Testis (tissue), 3 donors: ENCODE measurements around the gene SLC16A10. TPM values are rescaled to one million over a fixed set of nuclear protein-coding genes. Genes with fewer than 3 reads are reported as not detected.

Experiments used
- DNase-seq: peaks from one replicate; pipeline ENCODE4 v3.0.0-alpha.2; 2019
- H3K27ac ChIP-seq, 2 donors: fragments of 200-600 bp; sonication (generic); one replicate each; pipeline ENCODE4 v1.5.1; 2019
- H3K27me3 ChIP-seq: fragments of 200-600 bp; sonication (generic); one replicate; pipeline ENCODE4 v1.5.1; 2019
- H3K36me3 ChIP-seq: fragments of 200-600 bp; sonication (generic); one replicate; pipeline ENCODE4 v1.5.1; 2017; ENCODE audit warnings: low read depth; ENCODE audit errors: missing control alignments
- H3K4me1 ChIP-seq: fragments of 200-600 bp; sonication (generic); one replicate; pipeline ENCODE4 v1.5.1; 2019
- H3K4me3 ChIP-seq, 2 donors: fragments of 200-600 bp; sonication (generic); one replicate each; pipeline ENCODE4 v1.5.1; 2017 to 2019
- H3K9me3 ChIP-seq: fragments of 200-600 bp; sonication (generic); one replicate; pipeline ENCODE4 v1.5.1; 2017
- CTCF ChIP-seq, 3 experiments: fragments of 450-650 bp in 2 of 3; fragments of 200-600 bp in 1 of 3; sonication (generic) in 1 of 3; IDR thresholded peaks; one replicate each; pipeline ENCODE4 v1.5.1; 2016 to 2019; ENCODE audit warnings: antibody characterized with exemption in 3 of 3, mild to moderate bottlenecking in 2 of 3, moderate library complexity in 1 of 3
- POLR2A ChIP-seq: fragments of 450-650 bp; IDR thresholded peaks from one replicate; pipeline ENCODE4 v1.6.1; 2017; ENCODE audit warnings: antibody characterized with exemption, mild to moderate bottlenecking, moderate library complexity
- WGBS, 2 donors: methylation state at CpG; one replicate each; pipeline ENCODE4 v1.1.5; 2018; 5-methylcytosine and 5-hydroxymethylcytosine counted together
- intact Hi-C: fragments of 100-400 bp; cut with DNase I; formaldehyde crosslinking; loops from one replicate; pipeline ENCODE4 v1.15.1; 2023; ENCODE audit warnings: low total_unique reads
- polyA plus RNA-seq: library from polyadenylated mRNA; stranded (reverse); fragments of 350-450 nt; fragmentation: Illumina TruSeq; extraction: RNeasy Lipid Tissue Mini Kit (QIAGEN cat#74804); gene quantifications from one replicate; pipeline ENCODE4 v1.2.3, GENCODE V29; 2014; ENCODE audit warnings: low read depth, low replicate concordance; ENCODE audit not compliant: insufficient read depth
- total RNA-seq, 2 donors: library from RNA; depleted of rRNA; stranded (reverse); fragments of >200 nt; gene quantifications; one replicate each; pipeline ENCODE4 v1.2.3, GENCODE V29; 2016

SLC16A10 gene
- total and polyA plus RNA-seq, 3 donors from 2014 or later: 9.0 to 16.9 (median 12.0) TPM

- no peaks in the 10 kb centered on the region for H3K27me3 ChIP-seq
- H3K9me3 ChIP-seq: no peaks in the 10 kb centered on the region
- H3K4me1 ChIP-seq: no peaks in the 10 kb centered on the region
- TF ChIP-seq POLR2A (no peak), CTCF (IDR thresholded peaks at IDR 0.05) (no peak)
- H3K27ac ChIP-seq: no peak overlapping the region
- 71 to 73% methylated on average over 8 of the region's 8 CpGs for WGBS, 2 donors
- no peak overlapping the region for H3K4me3 ChIP-seq
- intact Hi-C loops: no loop called here
- no peaks in the 10 kb centered on the region for H3K36me3 ChIP-seq
- DNase-seq: no peak
These were observed 19.0 kb upstream of the SLC16A10 start for GRCh38 chr6:111068109-111068865.

DNA sequence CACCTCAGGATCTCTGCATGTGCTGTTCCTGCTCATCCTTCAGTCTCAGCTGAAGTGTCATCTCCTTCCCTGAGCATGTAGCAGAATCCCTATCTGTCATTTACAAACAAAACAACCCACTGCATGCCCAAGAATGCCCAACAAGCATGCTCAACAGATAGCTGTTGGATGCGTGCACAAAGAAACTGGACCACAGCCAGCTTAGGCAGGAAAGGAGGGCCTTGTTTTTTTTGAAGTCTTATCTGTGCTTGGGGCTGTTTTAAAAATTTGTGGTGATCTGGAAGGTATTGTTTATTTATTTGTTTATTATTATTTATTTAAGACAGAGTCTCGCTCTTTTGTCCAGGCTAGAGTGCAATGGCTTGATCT is 18.5 kb upstream of the SLC16A10 start:
- intact Hi-C loops: no loop called here
- Histone ChIP-seq H3K4me3 (no peak overlapping the region), H3K4me1 (no peaks in the 10 kb centered on the region), H3K9me3 (no peaks in the 10 kb centered on the region), H3K27me3 (no peaks in the 10 kb centered on the region), H3K36me3 (no peaks in the 10 kb centered on the region), H3K27ac (no peak overlapping the region)
- TF ChIP-seq CTCF (IDR thresholded peaks at IDR 0.05) (no peak), POLR2A (no peak)
- no peak for DNase-seq
- WGBS, 2 donors: 64 to 68% methylated on average over 2 of the region's 2 CpGs

GRCh38 chr6:111069382-111070104 is 17.8 kb upstream of the SLC16A10 start:
- 77 to 85% methylated on average over 3 of the region's 3 CpGs for WGBS, 2 donors
- TF ChIP-seq CTCF (IDR thresholded peaks at IDR 0.05) (no peak), POLR2A (no peak)
- no peaks in the 10 kb centered on the region for H3K9me3 ChIP-seq
- DNase-seq: no peak
- intact Hi-C loops: no loop called here
- no peaks in the 10 kb centered on the region for H3K27me3 ChIP-seq
- no peaks in the 10 kb centered on the region for H3K36me3 ChIP-seq
- no peaks in the 10 kb centered on the region for H3K4me1 ChIP-seq
- no peak overlapping the region for H3K27ac ChIP-seq
- H3K4me3 ChIP-seq: no peak overlapping the region

- Histone ChIP-seq H3K27me3 (no peaks in the 10 kb centered on the region), H3K36me3 (no peaks in the 10 kb centered on the region), H3K27ac (no peak overlapping the region), H3K4me3 (no peak overlapping the region), H3K4me1 (no peaks in the 10 kb centered on the region), H3K9me3 (no peaks in the 10 kb centered on the region)
- intact Hi-C loops: no loop called here
- 55 to 56% methylated on average over 11 of the region's 11 CpGs for WGBS, 2 donors
- no peak for TF ChIP-seq CTCF (IDR thresholded peaks at IDR 0.05)
- no peak for TF ChIP-seq POLR2A
- no peak for DNase-seq
These were observed 16.9 kb upstream of the SLC16A10 start for GRCh38 chr6:111070105-111071005.
